Mesodermal cell (in vitro differentiated cells): ENCODE measurements around the gene ATP11C.
"Not testable (repeated sequence)": the region's sequence is repeated elsewhere in the genome, so short reads cannot be mapped to it uniquely, and the experiment has no call there.

Source experiments
- H3K27ac ChIP-seq: 2 replicates; pipeline ENCODE4 v1.7.0; 2013; ENCODE audit warnings: mild to moderate bottlenecking, low read depth, low read length, moderate library complexity; ENCODE audit not compliant: severe bottlenecking
- H3K36me3 ChIP-seq: 2 replicates; pipeline ENCODE4 v1.7.1; 2013; ENCODE audit warnings: mild to moderate bottlenecking, low read length, moderate library complexity; ENCODE audit not compliant: control insufficient read depth, insufficient read depth
- H3K4me1 ChIP-seq: one replicate; pipeline ENCODE4 v1.7.1; 2013; ENCODE audit warnings: mild to moderate bottlenecking, low read length; ENCODE audit not compliant: insufficient read depth, control insufficient read depth, poor library complexity, severe bottlenecking
- H3K4me3 ChIP-seq: 2 replicates; pipeline ENCODE4 v1.7.0; 2013; ENCODE audit warnings: low read length, control low read depth, mild to moderate bottlenecking; ENCODE audit not compliant: insufficient read depth, poor library complexity, severe bottlenecking; ENCODE audit errors: extremely low read depth
- H3K9me3 ChIP-seq: 2 replicates; pipeline ENCODE4 v1.7.1; 2013; ENCODE audit warnings: mild to moderate bottlenecking, low read length, moderate library complexity; ENCODE audit not compliant: control insufficient read depth
- WGBS, 2 experiments: methylation state at CpG; one replicate each; pipeline ENCODE4 v1.1.5; 2013; ENCODE audit warnings: missing lambda C conversion rate in 2 of 2; ENCODE audit not compliant: insufficient coverage in 2 of 2; 5-methylcytosine and 5-hydroxymethylcytosine counted together

ATP11C gene

DNA sequence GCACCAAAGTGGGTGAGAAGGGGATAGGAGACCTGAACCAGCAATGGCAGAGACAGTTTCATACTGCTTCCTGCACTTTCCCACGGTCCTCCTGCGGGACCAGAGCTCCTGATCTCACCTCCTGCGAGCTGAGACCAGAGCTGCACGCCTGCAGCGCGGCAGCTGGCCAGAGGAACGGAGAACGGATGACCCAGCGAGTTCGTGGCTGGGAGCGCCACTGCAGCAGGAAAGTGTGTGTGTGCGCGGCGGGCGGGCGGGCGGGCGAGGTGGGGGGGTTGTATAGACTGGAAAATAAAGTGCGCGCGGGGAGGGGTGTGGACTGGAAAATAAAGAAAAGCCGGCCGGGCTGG lies 241.4 kb downstream of the ATP11C start:
- Histone ChIP-seq H3K36me3 (no peaks in the 10 kb centered on the region), H3K9me3 (no peaks in the 10 kb centered on the region), H3K4me1 (no peaks in the 10 kb centered on the region), H3K27ac (no peak overlapping the region), H3K4me3 (peak overlapping the region; percentile 22)
- WGBS, 2 experiments: 11% methylated on average over 5 of the region's 23 CpGs; no CpG with 5 or more reads in 1 of the 2 experiments

DNA sequence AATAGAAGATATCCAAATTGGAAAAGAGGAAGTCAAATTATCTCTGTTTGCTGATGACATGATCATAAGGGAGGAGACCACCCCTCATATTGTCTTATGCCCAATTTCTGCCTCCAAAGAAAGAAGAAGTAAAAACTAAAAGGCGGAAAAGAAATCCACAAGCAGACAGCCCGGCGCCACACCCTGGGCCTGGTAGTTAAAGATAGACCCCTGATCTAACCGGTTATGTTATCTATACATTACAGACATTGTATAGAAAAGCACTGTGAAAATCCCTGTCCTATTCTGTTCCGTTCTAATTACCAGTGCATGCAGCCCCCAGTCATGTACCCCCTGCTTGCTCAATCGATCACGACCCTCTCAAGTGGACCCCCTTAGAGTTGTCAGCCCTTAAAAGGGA lies 247.7 kb downstream of the ATP11C start:
- H3K36me3 ChIP-seq, H3K27ac ChIP-seq, H3K4me3 ChIP-seq, H3K4me1 ChIP-seq, H3K9me3 ChIP-seq: not testable (repeated sequence)
- 88% methylated on average over 2 of the region's 7 CpGs; no CpG with 5 or more reads in 1 of the 2 experiments for WGBS, 2 experiments

DNA sequence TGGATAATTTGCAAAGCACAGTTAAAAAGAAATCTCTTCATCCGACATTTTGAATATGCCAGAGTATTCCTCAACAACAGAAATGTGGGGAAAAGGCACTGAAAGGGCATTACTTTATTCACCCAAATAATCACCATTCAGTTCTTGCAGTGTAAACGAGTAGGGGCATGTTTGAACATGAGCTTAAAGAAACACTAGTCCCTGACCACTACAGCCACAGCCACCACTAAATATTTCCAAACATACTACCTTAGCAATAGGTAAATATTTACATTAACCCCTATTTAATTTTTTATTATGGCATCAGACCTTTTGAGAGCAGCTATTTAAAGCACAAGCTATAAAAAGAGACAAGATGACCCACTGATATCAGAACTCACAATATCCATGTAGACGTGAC lies 252.5 kb downstream of the ATP11C start:
- Histone ChIP-seq H3K27ac (no peak overlapping the region), H3K4me3 (no peak overlapping the region), H3K9me3 (no peaks in the 10 kb centered on the region), H3K4me1 (no peaks in the 10 kb centered on the region), H3K36me3 (no peaks in the 10 kb centered on the region)
- WGBS, 2 experiments: no CpG with 5 or more reads among the region's 3 CpGs
